K562 (cell line): ENCODE results near the gene CCNQ. TPM values are rescaled to one million over a fixed set of nuclear protein-coding genes. Genes with fewer than 3 reads are reported as not detected.

Source experiments
- ATAC-seq: fragments of 200-7000 bp; cut with Tn5 transposase; 3 replicates; pipeline ENCODE4 v1.9.1; 2020; ENCODE audit warnings: moderate library complexity
- BruUV-seq: library from RNA; stranded (reverse); fragments of 400-500 nt; replicated peaks from 2 replicates; lab custom pipeline; 2021; lab: Mats Ljungman, UMichigan
- CTCF ChIA-PET: fragments of 300-600 bp; formaldehyde crosslinking; extraction: SDS; loops from one replicate; lab custom pipeline; 2021; ENCODE audit warnings: low intra/inter-chr PET ratio; lab: Yijun Ruan, JAX
- POLR2A ChIA-PET: fragments of 300-600, 350-650 bp; sonication (Branson Sonifier 250); formaldehyde crosslinking; extraction: SDS; loops from one replicate; lab custom pipeline; 2021; ENCODE audit warnings: antibody characterized with exemption, inconsistent platforms; lab: Yijun Ruan, JAX
- DNase-seq, 4 experiments: peaks; one replicate each; pipeline versions ENCODE4 v3.0.0 to v3.0.0-alpha.2; 2011 to 2018; ENCODE audit warnings: low spot score in 3 of 4, mixed read lengths in 3 of 4; ENCODE audit errors: extremely low read depth in 1 of 4
- FAIRE-seq: peaks from 2 replicates; lab custom pipeline; 2011; peaks lifted over from hg19 to GRCh38; lab: Jason Lieb, UNC
- H2AFZ ChIP-seq: 2 replicates; pipeline ENCODE4 v1.6.0; 2011; ENCODE audit warnings: low read depth, low read length, control low read depth, inconsistent platforms
- H3K27ac ChIP-seq: fragments of 200-600 bp; 3 replicates; pipeline ENCODE4 v1.8.0; 2011; ENCODE audit warnings: low read depth, mild to moderate bottlenecking, control low read depth, inconsistent platforms, low read length, moderate library complexity, mixed read lengths; ENCODE audit errors: extremely low read depth
- H3K27me3 ChIP-seq, 2 experiments: fragments of 300-600 bp in 1 of 2; 2 replicates in 1 of 2; 3 replicates in 1 of 2; pipeline versions ENCODE4 v1.6.0 to v1.8.0; 2011; ENCODE audit warnings: inconsistent platforms in 2 of 2, low read length in 2 of 2, mild to moderate bottlenecking in 1 of 2, mixed read lengths in 1 of 2, moderate library complexity in 1 of 2; ENCODE audit not compliant: control insufficient read depth in 2 of 2, insufficient read depth in 2 of 2
- H3K36me3 ChIP-seq: fragments of 300-600 bp; 3 replicates; pipeline ENCODE4 v1.8.0; 2011; ENCODE audit warnings: mild to moderate bottlenecking, low read length, inconsistent platforms; ENCODE audit not compliant: control insufficient read depth, insufficient read depth
- H3K4me1 ChIP-seq, 2 experiments: fragments of 200-600 bp in 1 of 2; replicated peaks in 1 of 2; 2 replicates in 1 of 2; 3 replicates in 1 of 2; pipeline versions ENCODE4 v1.5.1 to v1.8.0; 2011; ENCODE audit warnings: inconsistent platforms in 2 of 2, low read length in 2 of 2, mild to moderate bottlenecking in 1 of 2, mixed read lengths in 1 of 2, moderate library complexity in 1 of 2; ENCODE audit not compliant: control insufficient read depth in 2 of 2, insufficient read depth in 2 of 2
- H3K4me2 ChIP-seq: 2 replicates; pipeline ENCODE4 v1.6.1; 2011; ENCODE audit warnings: low read length, control low read depth, inconsistent platforms, mixed read lengths; ENCODE audit not compliant: insufficient read depth
- H3K4me3 ChIP-seq: fragments of 200-600 bp; sonication (generic), shearing (Covaris generic); 2 replicates; pipeline ENCODE4 v1.5.1; 2016; ENCODE audit warnings: control low read depth, inconsistent platforms
- H3K79me2 ChIP-seq: fragments of 200-600 bp; 3 replicates; pipeline ENCODE4 v1.8.0; 2011; ENCODE audit warnings: low read length, inconsistent platforms; ENCODE audit not compliant: control insufficient read depth, insufficient read depth
- H3K9ac ChIP-seq, 2 experiments: 2 replicates each; pipeline versions ENCODE4 v1.6.0 to v1.6.1; 2011; ENCODE audit warnings: low read depth in 2 of 2, low read length in 2 of 2, control low read depth in 1 of 2, inconsistent platforms in 1 of 2, mild to moderate bottlenecking in 1 of 2, mixed read lengths in 1 of 2; ENCODE audit not compliant: insufficient read depth in 1 of 2
- H3K9me1 ChIP-seq: one replicate; pipeline ENCODE4 v1.6.0; 2011; ENCODE audit warnings: inconsistent platforms, mild to moderate bottlenecking, low read length, moderate library complexity; ENCODE audit not compliant: control insufficient read depth, insufficient read depth
- H3K9me3 ChIP-seq: replicated peaks from 2 replicates; pipeline ENCODE4 v1.5.1; 2011; ENCODE audit warnings: low read depth, low read length, inconsistent platforms; ENCODE audit not compliant: control insufficient read depth, insufficient read depth
- H4K20me1 ChIP-seq: replicated peaks from 2 replicates; pipeline ENCODE4 v1.6.1; 2011; ENCODE audit warnings: low read length, inconsistent platforms, mixed read lengths; ENCODE audit not compliant: control insufficient read depth, insufficient read depth
- BRF2 ChIP-seq: IDR thresholded peaks from 3 replicates; pipeline ENCODE4 v1.6.1; 2011; ENCODE audit warnings: borderline replicate concordance, mild to moderate bottlenecking; ENCODE audit not compliant: insufficient read length, insufficient read depth
- ELF2 ChIP-seq: fragments of 250-450 bp; sonication (Bioruptor Pico); IDR thresholded peaks from 2 replicates; pipeline ENCODE4 v1.5.0; 2021; ENCODE audit warnings: mild to moderate bottlenecking
- WGBS: fragments of 100-300 bp; shearing (Covaris generic); methylation state at CpG from one replicate; pipeline ENCODE4 v1.1.6; 2016; ENCODE audit warnings: low coverage, mixed read lengths; ENCODE audit not compliant: insufficient coverage; ENCODE audit errors: missing lambda C conversion rate; 5-methylcytosine and 5-hydroxymethylcytosine counted together
- in situ Hi-C: fragments of 300-500 bp; cut with MboI; formaldehyde crosslinking; loops from 4 replicates; pipeline ENCODE4 v1.15.0; 2018; ENCODE audit warnings: inconsistent platforms, mixed read lengths
- intact Hi-C: fragments of 100-400 bp; cut with micrococcal nuclease; formaldehyde crosslinking; loops from 2 replicates; pipeline ENCODE4 v1.14.2; 2022
- polyA plus RNA-seq, 8 experiments: library from polyadenylated mRNA; depleted of rRNA in 4 of 8; stranded (reverse) in 5 of 8; unstranded in 3 of 8; fragments of >200 nt; fragmentation: Nextera tagmentation in 2 of 8; fragmentation: Illumina TruSeq in 1 of 8; extraction: Ambion mirVana in 2 of 8; extraction: Trizol in 1 of 8; gene quantifications; 2 replicates each; pipeline versions ENCODE4 v1.2.1 to v1.2.3, GENCODE V29; 2011 to 2014; ENCODE audit warnings: inconsistent platforms in 1 of 8, missing spikeins in 1 of 8
- total RNA-seq, 7 experiments: library from RNA; depleted of rRNA in 6 of 7; stranded (reverse); fragments of >200 nt in 6 of 7; fragmentation: Illumina TruSeq in 2 of 7; extraction: Trizol in 2 of 7; gene quantifications; 2 replicates each; pipeline versions ENCODE4 v1.2.1 to v1.2.3, GENCODE V29; 2011 to 2021; ENCODE audit warnings: low replicate concordance in 1 of 7

The CCNQ gene
- total and polyA plus RNA-seq, 9 of the 15 experiments (the other 6 are each of a cell fraction or from before 2014, with no cell fraction given), result 0.92 to 53.8 (median 25.3) TPM

DNA sequence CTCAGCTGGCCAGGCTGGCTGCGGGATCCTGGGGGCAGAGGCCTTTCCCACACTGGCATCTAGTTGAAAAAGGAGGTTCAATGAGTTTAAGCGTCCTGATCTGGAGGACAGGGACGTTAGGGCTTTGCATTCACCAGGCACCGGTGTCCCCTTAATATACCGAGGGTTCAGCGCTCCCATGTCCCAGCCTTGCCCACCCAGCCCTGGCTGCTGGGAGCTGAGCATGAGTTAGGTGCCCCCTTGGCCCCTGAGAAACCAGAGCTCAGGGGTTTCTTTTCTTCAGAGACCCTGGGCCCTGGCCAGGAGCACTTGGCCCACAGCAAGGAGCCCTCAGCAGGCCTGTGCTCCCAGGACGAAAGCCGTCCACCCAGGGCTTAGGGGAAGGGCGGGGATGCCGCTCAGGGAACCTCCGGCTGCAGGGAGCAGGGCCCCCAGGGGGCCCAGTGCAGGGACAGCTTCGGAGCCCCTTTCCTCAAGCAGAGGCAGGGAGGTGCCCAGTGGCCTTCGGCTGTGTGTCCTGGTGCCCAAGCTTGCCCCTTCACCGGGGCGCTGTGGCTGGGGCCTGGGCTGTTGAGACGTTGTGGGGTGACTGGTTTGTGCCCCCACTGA, 27.2 kb upstream of the CCNQ start (continued):
- no peak for TF ChIP-seq BRF2

GRCh38 chrX:153625271-153626024, 26.5 kb upstream of the CCNQ start:
- ChIA-PET POLR2A (interaction anchor here (0.5 kb wide), 1 partner anchor 220 kb away, joined by 3 read pairs; no protein-coding TSS in a partner anchor), CTCF (no interaction called here)
- H2AFZ ChIP-seq, result no peak overlapping the region
- H3K4me2 ChIP-seq, result no peak overlapping the region
- WGBS, result 23% methylated on average over 8 of the region's 21 CpGs
- H3K9me3 ChIP-seq, result no peaks in the 10 kb centered on the region
- TF ChIP-seq ELF2 (CRISPR knock-in tag), result no peak
- no peak overlapping the region for H3K27ac ChIP-seq
- no peak for FAIRE-seq
- peaks cover 7% of the 10 kb centered on the region; the same call in 1 of the 2 replicates for H4K20me1 ChIP-seq
- no TSS peak for BruUV-seq
- no peak for ATAC-seq
- H3K27me3 ChIP-seq, result peaks cover 21 to 75% of the 10 kb centered on the region in 2 experiments; a peak in 4 of 5 replicates
- H3K36me3 ChIP-seq, result no peaks in the 10 kb centered on the region
- in situ Hi-C loops (no loop called here), intact Hi-C loops (no loop called here)
- no peak overlapping the region for H3K9ac ChIP-seq
- no peak for DNase-seq
- H3K4me1 ChIP-seq, result peaks cover 0 to 20% of the 10 kb centered on the region in 2 experiments; a peak in 2 of 5 replicates
- no peak overlapping the region for H3K4me3 ChIP-seq
- no peaks in the 10 kb centered on the region for H3K9me1 ChIP-seq
- no peaks in the 10 kb centered on the region for H3K79me2 ChIP-seq
